SKM-1 treated with dmso at 0.1 percent for 144 hours (cell line): ENCODE measurements around the gene OGFOD1.
"Not testable (repeated sequence)": the region's sequence is repeated elsewhere in the genome, so short reads cannot be mapped to it uniquely, and the experiment has no call there.

Experiments
- DNase-seq: peaks from one replicate; lab custom pipeline; 2025; ENCODE audit not compliant: unreplicated experiment; lab: John Stamatoyannopoulos, UW

The OGFOD1 gene

GRCh38 chr16:56479469-56479868, 28.1 kb downstream of the OGFOD1 start:
- no peak for DNase-seq

GRCh38 chr16:56480776-56481467, 29.6 kb downstream of the OGFOD1 start:
- DNase-seq: no peak

- no peak for DNase-seq
Measured at GRCh38 chr16:56481468-56482122, 30.2 kb downstream of the OGFOD1 start.

GRCh38 chr16:56482683-56483236, 31.4 kb downstream of the OGFOD1 start:
- DNase-seq: no peak

GRCh38 chr16:56483394-56483793, 32.0 kb downstream of the OGFOD1 start:
- no peak for DNase-seq

GRCh38 chr16:56488035-56488434, 36.7 kb downstream of the OGFOD1 start:
- DNase-seq: no peak

GRCh38 chr16:56488868-56489267, 37.5 kb downstream of the OGFOD1 start:
- DNase-seq: not testable (repeated sequence)

GRCh38 chr16:56491657-56492261, 40.4 kb downstream of the OGFOD1 start:
- DNase-seq: no peak

GRCh38 chr16:56493126-56493525, 41.8 kb downstream of the OGFOD1 start:
- DNase-seq: no peak

GRCh38 chr16:56493815-56494214, 42.5 kb downstream of the OGFOD1 start:
- no peak for DNase-seq

GRCh38 chr16:56505181-56505580, 53.8 kb downstream of the OGFOD1 start:
- no peak for DNase-seq

GRCh38 chr16:56506941-56507340, 55.6 kb downstream of the OGFOD1 start:
- DNase-seq: no peak

- DNase-seq: no peak
Measured at GRCh38 chr16:56510544-56510943, 59.2 kb downstream of the OGFOD1 start.

GRCh38 chr16:56512025-56512424, 60.7 kb downstream of the OGFOD1 start:
- no peak for DNase-seq

- DNase-seq: no peak
Measured at GRCh38 chr16:56513091-56513490, 61.7 kb downstream of the OGFOD1 start.

GRCh38 chr16:56513972-56514371, 62.6 kb downstream of the OGFOD1 start:
- peak; percentile 17 for DNase-seq

GRCh38 chr16:56514845-56515244, 63.5 kb downstream of the OGFOD1 start:
- DNase-seq: no peak

- no peak for DNase-seq
Measured at GRCh38 chr16:56515665-56516064, 64.3 kb downstream of the OGFOD1 start.

GRCh38 chr16:56517206-56517605, 65.9 kb downstream of the OGFOD1 start:
- DNase-seq: no peak

GRCh38 chr16:56518425-56518824, 67.1 kb downstream of the OGFOD1 start:
- DNase-seq: no peak

GRCh38 chr16:56519459-56520250, 68.3 kb downstream of the OGFOD1 start, which contains the start of gene BBS2:
TSS of gene BBS2 (minus strand) at chr16:56520024. CDS start at chr16:56519862, 162 bp downstream.
- DNase-seq: peak; percentile 86
